ENCODE results near the gene ANK2. TPM values are rescaled to one million over a fixed set of nuclear protein-coding genes. Genes with fewer than 3 reads are reported as not detected.

Gene ANK2
- total RNA-seq, 1 donor from 2014 or later = 14.0 TPM

DNA sequence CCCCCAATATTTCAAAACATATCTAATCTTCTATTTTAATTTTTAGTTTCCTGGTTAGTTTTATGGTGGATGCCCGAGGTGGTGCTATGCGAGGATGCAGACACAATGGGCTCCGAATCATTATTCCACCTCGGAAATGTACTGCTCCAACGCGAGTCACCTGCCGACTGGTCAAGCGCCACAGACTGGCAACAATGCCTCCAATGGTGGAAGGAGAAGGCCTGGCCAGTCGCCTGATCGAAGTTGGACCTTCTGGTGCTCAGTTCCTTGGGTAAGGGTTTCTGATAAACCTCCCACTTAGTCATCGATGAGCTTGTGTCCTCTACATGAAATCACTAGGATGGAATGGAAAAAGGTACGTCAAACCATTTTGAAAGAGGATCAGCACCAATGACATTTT lies 280.7 kb downstream of the ANK2 start:
- no peak overlapping the region for H3K4me3 ChIP-seq
- H3K27ac ChIP-seq = no peak overlapping the region
- TF ChIP-seq, protein P1, sequence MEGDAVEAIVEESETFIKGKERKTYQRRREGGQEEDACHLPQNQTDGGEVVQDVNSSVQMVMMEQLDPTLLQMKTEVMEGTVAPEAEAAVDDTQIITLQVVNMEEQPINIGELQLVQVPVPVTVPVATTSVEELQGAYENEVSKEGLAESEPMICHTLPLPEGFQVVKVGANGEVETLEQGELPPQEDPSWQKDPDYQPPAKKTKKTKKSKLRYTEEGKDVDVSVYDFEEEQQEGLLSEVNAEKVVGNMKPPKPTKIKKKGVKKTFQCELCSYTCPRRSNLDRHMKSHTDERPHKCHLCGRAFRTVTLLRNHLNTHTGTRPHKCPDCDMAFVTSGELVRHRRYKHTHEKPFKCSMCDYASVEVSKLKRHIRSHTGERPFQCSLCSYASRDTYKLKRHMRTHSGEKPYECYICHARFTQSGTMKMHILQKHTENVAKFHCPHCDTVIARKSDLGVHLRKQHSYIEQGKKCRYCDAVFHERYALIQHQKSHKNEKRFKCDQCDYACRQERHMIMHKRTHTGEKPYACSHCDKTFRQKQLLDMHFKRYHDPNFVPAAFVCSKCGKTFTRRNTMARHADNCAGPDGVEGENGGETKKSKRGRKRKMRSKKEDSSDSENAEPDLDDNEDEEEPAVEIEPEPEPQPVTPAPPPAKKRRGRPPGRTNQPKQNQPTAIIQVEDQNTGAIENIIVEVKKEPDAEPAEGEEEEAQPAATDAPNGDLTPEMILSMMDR (IDR thresholded peaks at IDR 0.05) = no peak
- DNase-seq (no peak), ATAC-seq (no peak)
- no peaks in the 10 kb centered on the region for H3K36me3 ChIP-seq
- no peaks in the 10 kb centered on the region for H3K27me3 ChIP-seq (ENCODE audit: low read depth)
- H3K4me1 ChIP-seq = no peaks in the 10 kb centered on the region
- no peaks in the 10 kb centered on the region for H3K9me3 ChIP-seq
- intact Hi-C loops (cut with DNase I) = no loop called here

- intact Hi-C loops (cut with DNase I) = no loop called here
- DNase-seq = no peak
- no peak overlapping the region for H3K27ac ChIP-seq
- H3K4me3 ChIP-seq = no peak overlapping the region
- no peaks in the 10 kb centered on the region for H3K36me3 ChIP-seq
- TF ChIP-seq, protein P1 (IDR thresholded peaks at IDR 0.05) = no peak
- peak in 1 of 2 donors; percentile 29 for ATAC-seq
- H3K27me3 ChIP-seq (ENCODE audit: low read depth) = no peaks in the 10 kb centered on the region
- H3K4me1 ChIP-seq = no peaks in the 10 kb centered on the region
- H3K9me3 ChIP-seq = no peaks in the 10 kb centered on the region
Measured at GRCh38 chr4:113331811-113332210, 282.4 kb downstream of the ANK2 start.

- H3K27me3 ChIP-seq (ENCODE audit: low read depth) = no peaks in the 10 kb centered on the region
- TF ChIP-seq, protein P1 (IDR thresholded peaks at IDR 0.05) = no peak
Measured at GRCh38 chr4:113332701-113333100, 283.2 kb downstream of the ANK2 start.

DNA sequence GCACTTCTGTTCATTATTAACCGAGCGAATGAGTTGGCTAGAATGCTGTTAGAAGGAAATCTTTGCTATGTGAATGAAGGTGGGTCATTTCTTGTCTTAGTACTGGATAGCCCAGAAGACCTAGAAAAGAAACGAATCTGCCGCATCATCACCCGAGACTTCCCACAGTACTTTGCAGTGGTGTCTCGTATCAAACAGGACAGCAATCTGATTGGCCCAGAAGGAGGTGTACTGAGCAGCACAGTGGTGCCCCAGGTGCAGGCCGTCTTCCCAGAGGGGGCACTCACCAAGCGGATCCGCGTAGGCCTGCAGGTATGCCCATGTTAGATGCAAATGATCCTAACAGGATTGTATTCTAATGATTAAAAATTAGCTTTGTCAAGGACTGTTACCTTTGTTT lies 286.3 kb downstream of the ANK2 start:
- intact Hi-C loops (cut with DNase I) = no loop called here
- no peak for DNase-seq
- H3K36me3 ChIP-seq = no peaks in the 10 kb centered on the region
- no peak overlapping the region for H3K4me3 ChIP-seq
- H3K27me3 ChIP-seq (ENCODE audit: low read depth) = no peaks in the 10 kb centered on the region
- H3K27ac ChIP-seq = no peak overlapping the region
- H3K4me1 ChIP-seq = no peaks in the 10 kb centered on the region
- TF ChIP-seq, protein P1 (IDR thresholded peaks at IDR 0.05) = no peak
- ATAC-seq = no peak
- H3K9me3 ChIP-seq = no peaks in the 10 kb centered on the region

More at GRCh38 chr4:113332701-113333100, 283.2 kb downstream of the ANK2 start:
- Histone ChIP-seq H3K36me3 (no peaks in the 10 kb centered on the region), H3K27ac (no peak overlapping the region), H3K9me3 (no peaks in the 10 kb centered on the region), H3K4me1 (no peaks in the 10 kb centered on the region), H3K4me3 (no peak overlapping the region)
- DNase-seq (no peak), ATAC-seq (no peak)
- intact Hi-C loops (cut with DNase I) = no loop called here

GRCh38 chr4:113336556-113336955 lies 287.1 kb downstream of the ANK2 start:
- DNase-seq = no peak
- H3K27ac ChIP-seq = no peak overlapping the region
- no peaks in the 10 kb centered on the region for H3K27me3 ChIP-seq (ENCODE audit: low read depth)
- TF ChIP-seq, protein P1 (IDR thresholded peaks at IDR 0.05) = no peak
- H3K4me1 ChIP-seq = no peaks in the 10 kb centered on the region
- no peaks in the 10 kb centered on the region for H3K36me3 ChIP-seq
- H3K9me3 ChIP-seq = no peaks in the 10 kb centered on the region
- intact Hi-C loops (cut with DNase I) = no loop called here
- no peak for ATAC-seq
- no peak overlapping the region for H3K4me3 ChIP-seq

GRCh38 chr4:113339430-113339813 lies 290.0 kb downstream of the ANK2 start:
- H3K9me3 ChIP-seq = no peaks in the 10 kb centered on the region
- H3K27me3 ChIP-seq (ENCODE audit: low read depth) = no peaks in the 10 kb centered on the region
- H3K4me1 ChIP-seq = no peaks in the 10 kb centered on the region
- ATAC-seq (no peak), DNase-seq (no peak)
- TF ChIP-seq, protein P1 (IDR thresholded peaks at IDR 0.05) = no peak
- H3K36me3 ChIP-seq = no peaks in the 10 kb centered on the region
- no peak overlapping the region for H3K27ac ChIP-seq
- H3K4me3 ChIP-seq = no peak overlapping the region
- intact Hi-C loops (cut with DNase I) = no loop called here
